Fibroblast of lung (primary cell): Measurements from ENCODE around the gene ZBTB7B. TPM values are rescaled to one million over a fixed set of nuclear protein-coding genes. Genes with fewer than 3 reads are reported as not detected.
"Not testable (repeated sequence)": the region's sequence is repeated elsewhere in the genome, so short reads cannot be mapped to it uniquely, and the experiment has no call there.

ENCODE experiments used
- DNase-seq, 2 donors: peaks; one replicate each; pipeline versions ENCODE4 v3.0.0 to v3.0.0-alpha.2; 2010; ENCODE audit warnings: low read depth in 2 of 2
- H2AFZ ChIP-seq: 2 replicates; pipeline ENCODE4 v1.5.1; 2012; ENCODE audit warnings: low read length, control low read depth, inconsistent platforms
- H3K27ac ChIP-seq: 2 replicates; pipeline ENCODE4 v1.5.1; 2011; ENCODE audit warnings: low read length, control low read depth; ENCODE audit not compliant: insufficient read depth
- H3K27me3 ChIP-seq: 2 replicates; pipeline ENCODE4 v1.5.1; 2011; ENCODE audit warnings: mild to moderate bottlenecking, low read length; ENCODE audit not compliant: control insufficient read depth, insufficient read depth
- H3K36me3 ChIP-seq: 2 replicates; pipeline ENCODE4 v1.5.1; 2011; ENCODE audit warnings: low read length; ENCODE audit not compliant: control insufficient read depth, insufficient read depth
- H3K4me1 ChIP-seq: 2 replicates; pipeline ENCODE4 v1.5.1; 2011; ENCODE audit warnings: low read length; ENCODE audit not compliant: control insufficient read depth, insufficient read depth; ENCODE audit errors: extremely low read depth
- H3K4me2 ChIP-seq: 2 replicates; pipeline ENCODE4 v1.5.1; 2011; ENCODE audit warnings: low read length, control low read depth; ENCODE audit not compliant: insufficient read depth; ENCODE audit errors: extremely low read depth
- H3K4me3 ChIP-seq, 4 experiments: fragments of 200-600 bp in 1 of 4; sonication (generic) in 1 of 4; replicated peaks in 1 of 4; 2 replicates each; pipeline ENCODE4 v1.5.1; 2011 to 2016; ENCODE audit warnings: low read length in 4 of 4, low read depth in 3 of 4, mild to moderate bottlenecking in 3 of 4, control low read depth in 2 of 4, inconsistent platforms in 1 of 4, mixed read lengths in 1 of 4; ENCODE audit not compliant: insufficient read depth in 1 of 4; ENCODE audit errors: control extremely low read depth in 1 of 4
- H3K79me2 ChIP-seq: 2 replicates; pipeline ENCODE4 v1.5.1; 2012; ENCODE audit warnings: mild to moderate bottlenecking, low read length, inconsistent platforms; ENCODE audit not compliant: control insufficient read depth, insufficient read depth
- H3K9ac ChIP-seq: 2 replicates; pipeline ENCODE4 v1.5.1; 2011; ENCODE audit warnings: mild to moderate bottlenecking, low read length, control low read depth; ENCODE audit not compliant: insufficient read depth
- H3K9me3 ChIP-seq: 2 replicates; pipeline ENCODE4 v1.5.1; 2012; ENCODE audit warnings: low read depth, low read length; ENCODE audit not compliant: control insufficient read depth, insufficient read depth
- H4K20me1 ChIP-seq: 2 replicates; pipeline ENCODE4 v1.5.1; 2011; ENCODE audit warnings: low read length; ENCODE audit not compliant: control insufficient read depth, insufficient read depth; ENCODE audit errors: extremely low read depth
- CTCF ChIP-seq, 2 donors: IDR thresholded peaks in 1 of 2; conservative IDR thresholded peaks in 1 of 2; 1 replicate in 1 of 2; 2 replicates in 1 of 2; pipeline ENCODE4 v1.5.1; 2011 to 2012; ENCODE audit warnings: low read length in 2 of 2, control low read depth in 1 of 2, inconsistent platforms in 1 of 2, low read depth in 1 of 2, mild to moderate bottlenecking in 1 of 2
- EZH2 ChIP-seq: IDR thresholded peaks from 2 replicates; pipeline ENCODE4 v1.5.1; 2012; ENCODE audit warnings: low read length, control low read depth, mild to moderate bottlenecking; ENCODE audit errors: missing control alignments
- polyA plus RNA-seq, 2 donors: library from polyadenylated mRNA; depleted of rRNA in 1 of 2; stranded (reverse) in 1 of 2; unstranded in 1 of 2; fragments of >200 nt; gene quantifications; 2 replicates each; pipeline ENCODE4 v1.2.1, GENCODE V29; 2011 to 2012; ENCODE audit warnings: missing spikeins in 1 of 2
- total RNA-seq: library from RNA; depleted of rRNA; stranded (reverse); fragments of >200 nt; gene quantifications from 2 replicates; pipeline ENCODE4 v1.2.1, GENCODE V29; 2014

The ZBTB7B gene
- total and polyA plus RNA-seq, 2 donors (not counting 1 experiment from before 2014, with no cell fraction given): 7.0 to 19.3 TPM

- H3K4me2 ChIP-seq: no peak overlapping the region
- DNase-seq: no peak
- TF ChIP-seq CTCF (conservative IDR thresholded peaks at IDR 0.05 in 1 of 2, IDR thresholded peaks at IDR 0.05 in 1 of 2; ENCODE audit: low read depth in 1 of 2, low read length in 2 of 2): no peak
- no peak for TF ChIP-seq EZH2
- no peak overlapping the region for H3K27ac ChIP-seq
- peaks cover 3% of the 10 kb centered on the region for H3K4me1 ChIP-seq
- H3K9me3 ChIP-seq: no peaks in the 10 kb centered on the region
- H3K9ac ChIP-seq: no peak overlapping the region
- H4K20me1 ChIP-seq: no peaks in the 10 kb centered on the region
- H3K27me3 ChIP-seq: no peaks in the 10 kb centered on the region
- no peaks in the 10 kb centered on the region for H3K36me3 ChIP-seq
- no peaks in the 10 kb centered on the region for H3K79me2 ChIP-seq
- no peak overlapping the region for H2AFZ ChIP-seq
- no peak overlapping the region for H3K4me3 ChIP-seq
Observed at GRCh38 chr1:154994591-154994990, 8.0 kb upstream of the ZBTB7B start.

GRCh38 chr1:154995301-154995983 lies 7.2 kb upstream of the ZBTB7B start:
- not testable (repeated sequence) for H3K4me3 ChIP-seq, H2AFZ ChIP-seq, H3K79me2 ChIP-seq, H4K20me1 ChIP-seq, H3K4me2 ChIP-seq, H3K36me3 ChIP-seq, H3K27ac ChIP-seq, H3K27me3 ChIP-seq, H3K9ac ChIP-seq, H3K9me3 ChIP-seq
- peak; percentile 82 to 85 for DNase-seq
- H3K4me1 ChIP-seq: peaks cover 11% of the 10 kb centered on the region
- TF ChIP-seq CTCF (conservative IDR thresholded peaks at IDR 0.05 in 1 of 2, IDR thresholded peaks at IDR 0.05 in 1 of 2; ENCODE audit: low read depth in 1 of 2, low read length in 2 of 2): peak; percentile 37 to 52

GRCh38 chr1:154996966-154997701 lies 5.5 kb upstream of the ZBTB7B start:
- TF ChIP-seq EZH2 (no peak), CTCF (conservative IDR thresholded peaks at IDR 0.05 in 1 of 2, IDR thresholded peaks at IDR 0.05 in 1 of 2; ENCODE audit: low read depth in 1 of 2, low read length in 2 of 2) (no peak)
- no peak for DNase-seq

More at GRCh38 chr1:154996966-154997701, 5.5 kb upstream of the ZBTB7B start:
- H3K27me3 ChIP-seq: no peaks in the 10 kb centered on the region
- H3K9me3 ChIP-seq: no peaks in the 10 kb centered on the region
- H3K9ac ChIP-seq: no peak overlapping the region
- no peak overlapping the region for H2AFZ ChIP-seq
- peaks cover 15% of the 10 kb centered on the region for H3K4me1 ChIP-seq
- H3K79me2 ChIP-seq: no peaks in the 10 kb centered on the region
- no peaks in the 10 kb centered on the region for H4K20me1 ChIP-seq
- no peaks in the 10 kb centered on the region for H3K36me3 ChIP-seq
- no peak overlapping the region for H3K4me3 ChIP-seq
- H3K27ac ChIP-seq: no peak overlapping the region
- no peak overlapping the region for H3K4me2 ChIP-seq
